GM21360 (cell line): ENCODE results near the gene EFHD2.
"Not testable (repeated sequence)": the region's sequence is repeated elsewhere in the genome, so short reads cannot be mapped to it uniquely, and the experiment has no call there.

Experiments
- ATAC-seq: cut with Tn5 transposase; IDR thresholded peaks from one replicate; pipeline ENCODE4 v1.9.1; 2021; ENCODE audit warnings: mild to moderate bottlenecking, moderate library complexity; ENCODE audit not compliant: unreplicated experiment

The EFHD2 gene, protein sequence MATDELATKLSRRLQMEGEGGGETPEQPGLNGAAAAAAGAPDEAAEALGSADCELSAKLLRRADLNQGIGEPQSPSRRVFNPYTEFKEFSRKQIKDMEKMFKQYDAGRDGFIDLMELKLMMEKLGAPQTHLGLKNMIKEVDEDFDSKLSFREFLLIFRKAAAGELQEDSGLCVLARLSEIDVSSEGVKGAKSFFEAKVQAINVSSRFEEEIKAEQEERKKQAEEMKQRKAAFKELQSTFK

GRCh38 chr1:15409388-15410222, at the start of gene EFHD2:
Gene EFHD2 (plus strand): TSS chr1:15409888. CDS start chr1:15409972, 84 bp downstream.
- peak; percentile 73 for ATAC-seq

GRCh38 chr1:15360700-15361099, 49.0 kb upstream of the EFHD2 start:
- ATAC-seq, result no peak

- no peak for ATAC-seq
Observed at GRCh38 chr1:15362096-15362736, 47.5 kb upstream of the EFHD2 start.

- ATAC-seq, result no peak
Observed at GRCh38 chr1:15362737-15363128, 47.0 kb upstream of the EFHD2 start.

- ATAC-seq, result no peak
Observed at GRCh38 chr1:15364740-15365139, 44.9 kb upstream of the EFHD2 start.

DNA sequence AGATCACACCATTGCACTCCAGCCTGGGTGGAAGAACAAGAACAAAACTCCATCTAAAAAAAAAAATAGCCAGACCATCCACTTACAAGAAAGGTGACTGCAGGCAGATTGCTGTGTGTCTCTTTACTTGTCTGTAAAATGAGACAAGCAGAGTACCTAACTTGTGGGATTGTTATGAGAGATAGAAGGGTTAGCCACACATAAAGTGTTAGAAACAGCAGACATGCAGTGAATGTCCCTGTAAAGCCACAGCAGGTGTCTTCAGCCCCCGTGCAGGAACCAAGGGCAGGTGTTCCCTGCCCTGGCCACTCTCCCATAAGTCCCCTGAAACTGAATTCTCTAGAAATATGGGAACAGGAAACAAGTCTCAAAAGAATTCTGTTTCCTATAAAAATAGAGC, 40.8 kb upstream of the EFHD2 start:
- ATAC-seq, result no peak

DNA sequence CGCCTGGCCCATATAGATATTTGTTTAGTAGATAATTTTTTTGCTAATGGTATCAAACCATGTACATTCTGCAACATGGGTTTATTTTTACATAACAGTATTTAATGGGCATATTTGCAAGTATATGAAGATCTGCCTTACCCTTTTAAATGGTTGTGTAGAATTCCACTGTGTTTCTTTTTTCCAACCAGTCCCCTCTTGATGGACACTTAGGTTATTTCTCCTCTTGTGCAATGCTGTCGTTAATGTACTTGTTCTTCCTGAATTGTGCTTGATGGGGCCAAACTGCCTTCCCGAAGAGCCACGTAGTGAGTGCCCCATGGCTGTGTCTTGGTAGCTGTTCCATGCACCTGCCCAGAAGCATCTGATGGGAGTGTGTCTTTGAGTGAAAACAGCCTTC, 39.4 kb upstream of the EFHD2 start:
- ATAC-seq, result no peak

- no peak for ATAC-seq
Observed at GRCh38 chr1:15370781-15371520, 38.7 kb upstream of the EFHD2 start.

DNA sequence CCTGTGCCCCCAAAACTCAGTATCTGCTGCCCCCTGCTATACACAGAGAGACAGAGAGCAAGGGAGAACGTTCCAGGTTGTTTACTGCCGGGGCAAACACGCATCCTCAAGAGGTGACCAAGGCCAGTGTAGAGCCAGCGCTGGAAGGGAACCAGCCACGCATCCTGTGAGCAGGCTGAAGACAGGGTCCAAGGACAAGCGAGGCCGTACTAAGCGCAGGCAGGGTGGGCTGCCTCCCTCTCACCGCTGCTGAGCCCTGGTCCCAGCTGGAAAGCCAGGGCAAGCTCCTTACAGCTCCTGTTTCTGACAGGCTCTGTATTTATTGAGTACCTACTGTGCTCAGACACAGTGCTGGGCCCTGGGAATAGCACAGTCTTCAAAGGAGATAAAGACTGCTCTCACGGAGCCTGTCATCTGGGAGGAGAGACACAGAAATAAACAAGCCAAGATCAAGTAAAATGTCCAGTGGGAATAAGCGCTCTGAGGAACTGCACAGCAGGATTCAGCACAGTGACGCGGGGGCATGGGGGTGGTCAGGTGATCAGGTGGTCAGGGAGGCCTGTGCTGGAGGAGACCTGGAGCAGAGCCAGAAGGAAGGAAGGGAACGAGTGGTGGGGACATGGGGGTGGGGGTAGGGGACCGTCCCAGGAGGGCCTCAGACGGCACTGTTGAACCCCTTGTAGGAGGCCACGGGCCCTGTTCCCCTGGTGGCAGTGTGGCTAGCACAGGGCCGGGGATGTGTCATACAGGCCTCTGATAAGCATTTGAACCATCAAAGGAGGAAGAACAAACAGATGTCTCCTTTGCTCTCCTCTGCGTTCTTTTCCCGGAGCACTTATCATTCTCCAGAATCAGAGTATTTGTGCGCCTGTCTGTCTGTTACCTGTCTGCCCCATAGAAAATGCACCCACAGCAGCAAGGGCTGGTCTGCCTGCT, 37.8 kb upstream of the EFHD2 start:
- ATAC-seq, result no peak

GRCh38 chr1:15378729-15379128, 31.0 kb upstream of the EFHD2 start:
- no peak for ATAC-seq

DNA sequence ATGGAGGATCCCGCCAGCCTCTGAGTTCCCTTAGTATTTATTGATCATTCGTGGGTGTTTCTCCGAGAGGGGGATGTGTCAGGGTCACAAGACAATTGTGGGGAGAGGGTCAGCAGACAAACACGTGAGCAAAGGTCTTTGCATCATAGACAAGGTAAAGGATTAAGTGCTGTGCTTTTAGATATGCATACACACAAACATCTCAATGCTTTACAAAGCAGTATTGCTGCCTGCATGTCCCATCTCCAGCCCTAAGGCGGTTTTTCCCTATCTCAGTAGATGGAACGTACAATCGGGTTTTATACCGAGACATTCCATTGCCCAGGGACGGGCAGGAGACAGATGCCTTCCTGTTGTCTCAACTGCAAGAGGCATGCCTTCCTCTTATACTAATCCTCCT, 30.5 kb upstream of the EFHD2 start:
- not testable (repeated sequence) for ATAC-seq

- ATAC-seq, result no peak
Observed at GRCh38 chr1:15380601-15381508, 28.8 kb upstream of the EFHD2 start.

- no peak for ATAC-seq
Observed at GRCh38 chr1:15381805-15382204, 27.9 kb upstream of the EFHD2 start.

DNA sequence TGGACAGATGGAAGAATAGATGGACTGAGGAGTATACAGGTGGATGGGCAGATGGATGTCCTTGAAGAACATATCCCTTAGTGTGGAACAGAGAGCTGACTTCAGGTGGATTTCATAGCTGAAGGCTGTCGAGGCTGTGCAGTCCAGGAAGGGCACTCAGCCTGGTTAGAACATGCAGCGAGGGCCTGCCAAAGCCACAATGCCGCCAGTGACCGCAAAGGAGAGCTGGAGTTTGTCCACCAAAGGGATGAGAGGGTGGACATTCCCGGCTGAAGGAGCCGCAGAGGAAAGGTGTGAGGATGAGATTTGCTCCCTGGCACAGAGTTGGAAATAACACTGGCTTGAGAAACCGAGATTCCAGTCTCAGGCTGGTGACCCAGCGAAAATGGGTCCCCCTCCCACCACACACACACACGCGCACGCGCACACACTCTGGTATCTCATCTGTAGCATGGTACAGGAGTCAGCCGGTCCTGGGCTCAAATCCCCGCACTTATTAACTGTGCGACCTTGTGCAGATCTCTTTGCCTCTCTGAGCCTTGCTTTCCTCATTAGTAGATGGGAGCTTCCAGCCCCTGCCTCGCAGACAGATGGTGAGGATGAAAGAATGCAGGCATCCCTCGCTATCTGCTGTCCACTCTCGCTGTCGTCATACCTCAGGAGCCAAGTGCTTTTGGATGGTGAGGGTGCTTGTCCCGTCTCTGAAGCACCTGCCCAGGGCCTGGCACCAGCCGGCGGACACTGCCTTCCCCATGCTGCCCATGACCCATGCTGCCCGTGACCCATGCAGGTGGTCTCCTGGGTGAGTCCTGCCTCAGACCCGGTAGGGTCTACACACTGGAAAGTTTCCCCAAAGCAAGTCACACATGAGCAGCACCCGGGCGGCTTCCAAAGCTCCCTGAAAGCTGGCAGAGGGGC, 26.8 kb upstream of the EFHD2 start:
- no peak for ATAC-seq

DNA sequence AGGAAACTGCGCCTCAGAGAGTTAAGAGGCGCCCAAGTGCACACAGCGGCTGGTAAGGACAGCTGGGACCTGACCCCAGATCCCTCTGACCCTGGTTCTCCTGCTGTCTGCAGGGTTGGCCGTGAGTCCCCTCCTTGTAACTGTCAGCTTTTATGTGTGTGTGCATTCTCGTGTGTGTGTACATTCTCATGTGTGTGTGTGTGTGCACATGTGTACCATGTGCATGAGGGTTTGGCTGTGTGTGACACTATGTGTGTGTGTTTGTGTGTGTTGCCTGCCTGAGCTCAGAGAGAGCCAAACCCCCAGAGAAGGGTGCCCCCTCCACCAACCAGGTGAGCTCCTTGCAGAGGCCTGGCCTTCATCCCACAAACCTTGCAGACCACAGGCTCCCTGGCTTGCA, 25.9 kb upstream of the EFHD2 start:
- ATAC-seq, result no peak

DNA sequence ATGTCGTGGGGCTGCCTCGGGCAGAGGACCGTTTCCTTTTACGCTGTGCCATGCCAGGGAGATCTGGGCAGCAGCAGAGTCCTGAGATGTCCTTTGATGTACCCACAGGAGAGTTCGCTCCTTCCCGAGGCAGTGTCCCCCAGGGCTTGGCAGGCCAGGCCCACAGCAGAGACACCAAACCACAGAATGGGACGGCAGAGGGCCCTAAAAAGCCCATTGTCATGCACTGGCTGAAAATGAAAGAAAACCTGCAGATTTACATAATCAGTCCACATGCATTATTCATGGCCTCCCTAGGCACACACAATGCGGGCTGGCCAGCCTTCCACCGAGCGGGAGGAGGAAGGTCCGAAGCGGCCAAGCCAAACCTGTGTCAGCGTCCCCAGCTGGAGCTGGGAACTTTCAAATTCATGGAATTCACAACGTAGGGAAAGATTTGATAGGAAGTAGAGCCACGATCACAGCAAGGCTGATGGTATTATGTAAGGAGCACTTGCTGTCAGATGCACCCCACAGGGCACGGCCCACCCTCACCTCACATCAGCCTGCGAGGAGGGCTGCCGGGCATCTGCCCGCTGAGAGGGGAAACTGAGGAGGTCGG, 25.3 kb upstream of the EFHD2 start:
- no peak for ATAC-seq

DNA sequence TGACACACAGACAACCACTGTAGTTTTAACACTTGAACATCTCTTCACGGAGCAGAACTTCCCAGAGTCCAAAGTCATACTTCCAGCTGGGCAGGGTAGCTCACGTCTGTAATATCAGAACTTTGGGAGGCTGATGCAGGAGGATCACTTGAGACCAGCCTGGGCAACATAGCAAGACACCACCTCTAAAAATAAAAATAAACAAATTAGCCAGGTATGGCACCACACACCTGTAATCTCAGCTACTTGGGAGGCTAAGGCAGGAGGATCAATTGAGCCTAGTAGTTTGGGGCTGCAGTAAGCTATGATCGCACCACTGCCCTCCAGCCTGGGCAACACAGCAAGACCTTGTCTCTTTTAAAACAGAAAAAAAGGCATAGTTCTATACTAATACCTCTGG, 24.3 kb upstream of the EFHD2 start:
- ATAC-seq, result no peak
